ENCODE results near the gene ARHGAP35.

The ARHGAP35 gene

GRCh38 chr19:46906221-46906620 lies 45.4 kb downstream of the ARHGAP35 start:
- no peak for DNase-seq

- no peak for DNase-seq
Observed at GRCh38 chr19:46907880-46908279, 47.1 kb downstream of the ARHGAP35 start.

- no peak for DNase-seq
Observed at GRCh38 chr19:46909356-46909755, 48.6 kb downstream of the ARHGAP35 start.

Measured in fibroblast of upper back skin (primary cell).